ENCODE data around the gene LGALS1. TPM values are rescaled to one million over a fixed set of nuclear protein-coding genes. Genes with fewer than 3 reads are reported as not detected.

Gene LGALS1
- total and polyA plus RNA-seq, 4 donors, result 347 to 1,622 (median 947) TPM

- H3K36me3 ChIP-seq (ENCODE audit: control insufficient read depth in 4 of 4, insufficient read depth in 4 of 4, low read length in 4 of 4), result no peaks in the 10 kb centered on the region
- peaks cover 5 to 34% (median 15%) of the 10 kb centered on the region in 5 donors for H3K4me1 ChIP-seq (ENCODE audit: control insufficient read depth in 5 of 5, insufficient read depth in 5 of 5, low read length in 5 of 5)
- ATAC-seq (ENCODE audit: insufficient read depth, low FRiP score) (no peak), DNase-seq (no peak)
- no peak overlapping the region for H3K4me3 ChIP-seq
- 82 to 85% methylated on average over 14 of the region's 14 CpGs for WGBS, 2 donors
- H3K27me3 ChIP-seq (ENCODE audit: control insufficient read depth in 3 of 3, insufficient read depth in 3 of 3, low read length in 2 of 3), result no peaks in the 10 kb centered on the region
- H3K9me3 ChIP-seq (ENCODE audit: control insufficient read depth in 4 of 4, insufficient read depth in 3 of 4, low read length in 3 of 4), result no peaks in the 10 kb centered on the region
- TF ChIP-seq, protein P1, sequence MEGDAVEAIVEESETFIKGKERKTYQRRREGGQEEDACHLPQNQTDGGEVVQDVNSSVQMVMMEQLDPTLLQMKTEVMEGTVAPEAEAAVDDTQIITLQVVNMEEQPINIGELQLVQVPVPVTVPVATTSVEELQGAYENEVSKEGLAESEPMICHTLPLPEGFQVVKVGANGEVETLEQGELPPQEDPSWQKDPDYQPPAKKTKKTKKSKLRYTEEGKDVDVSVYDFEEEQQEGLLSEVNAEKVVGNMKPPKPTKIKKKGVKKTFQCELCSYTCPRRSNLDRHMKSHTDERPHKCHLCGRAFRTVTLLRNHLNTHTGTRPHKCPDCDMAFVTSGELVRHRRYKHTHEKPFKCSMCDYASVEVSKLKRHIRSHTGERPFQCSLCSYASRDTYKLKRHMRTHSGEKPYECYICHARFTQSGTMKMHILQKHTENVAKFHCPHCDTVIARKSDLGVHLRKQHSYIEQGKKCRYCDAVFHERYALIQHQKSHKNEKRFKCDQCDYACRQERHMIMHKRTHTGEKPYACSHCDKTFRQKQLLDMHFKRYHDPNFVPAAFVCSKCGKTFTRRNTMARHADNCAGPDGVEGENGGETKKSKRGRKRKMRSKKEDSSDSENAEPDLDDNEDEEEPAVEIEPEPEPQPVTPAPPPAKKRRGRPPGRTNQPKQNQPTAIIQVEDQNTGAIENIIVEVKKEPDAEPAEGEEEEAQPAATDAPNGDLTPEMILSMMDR (IDR thresholded peaks at IDR 0.05; ENCODE audit: control extremely low read depth, extremely low read depth), result no peak
- H3K9ac ChIP-seq (ENCODE audit: insufficient read depth in 1 of 2, low read length in 2 of 2), result peak overlapping the region in 1 of 2 donors; percentile 40
- H3K27ac ChIP-seq (ENCODE audit: low read depth in 1 of 2, low read length in 1 of 2), result no peak overlapping the region
Measured at GRCh38 chr22:37659897-37660708, 15.3 kb upstream of the LGALS1 start.

DNA sequence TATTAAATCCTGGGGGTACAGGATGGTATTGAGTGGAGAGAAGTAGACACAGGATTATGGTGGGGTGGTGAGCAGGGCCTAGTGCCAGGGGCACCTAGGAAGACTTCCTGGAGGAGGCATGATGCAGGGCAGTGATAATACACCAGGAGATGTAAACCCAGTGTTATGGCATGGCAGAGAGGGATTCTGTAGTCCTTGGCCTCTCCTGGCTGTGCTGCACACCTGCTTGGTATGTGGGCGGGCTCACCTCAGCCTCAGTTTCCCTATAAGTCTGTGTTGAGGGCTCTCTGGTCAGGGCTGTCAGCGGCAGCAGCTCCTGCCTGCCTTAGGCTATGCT lies 14.8 kb upstream of the LGALS1 start:
- Histone ChIP-seq H3K9me3 (ENCODE audit: control insufficient read depth in 4 of 4, insufficient read depth in 3 of 4, low read length in 3 of 4) (no peaks in the 10 kb centered on the region), H3K27me3 (ENCODE audit: control insufficient read depth in 3 of 3, insufficient read depth in 3 of 3, low read length in 2 of 3) (no peaks in the 10 kb centered on the region), H3K36me3 (ENCODE audit: control insufficient read depth in 4 of 4, insufficient read depth in 4 of 4, low read length in 4 of 4) (peaks cover 0 to 4% (median 0%) of the 10 kb centered on the region in 4 donors), H3K27ac (ENCODE audit: low read depth in 1 of 2, low read length in 1 of 2) (peak overlapping the region in 1 of 2 donors; percentile 68), H3K4me1 (ENCODE audit: control insufficient read depth in 5 of 5, insufficient read depth in 5 of 5, low read length in 5 of 5) (peaks cover 5 to 34% (median 15%) of the 10 kb centered on the region in 5 donors), H3K4me3 (no peak overlapping the region), H3K9ac (ENCODE audit: insufficient read depth in 1 of 2, low read length in 2 of 2) (peak overlapping the region in 1 of 2 donors; percentile 7)
- DNase-seq (no peak), ATAC-seq (ENCODE audit: insufficient read depth, low FRiP score) (no peak)
- TF ChIP-seq, protein P1 (IDR thresholded peaks at IDR 0.05; ENCODE audit: control extremely low read depth, extremely low read depth), result no peak
- 84 to 93% methylated on average over 2 of the region's 2 CpGs for WGBS, 2 donors

GRCh38 chr22:37661160-37661924 lies 14.1 kb upstream of the LGALS1 start:
- peaks cover 0 to 11% (median 3%) of the 10 kb centered on the region in 4 donors for H3K36me3 ChIP-seq (ENCODE audit: control insufficient read depth in 4 of 4, insufficient read depth in 4 of 4, low read length in 4 of 4)
- H3K27me3 ChIP-seq (ENCODE audit: control insufficient read depth in 3 of 3, insufficient read depth in 3 of 3, low read length in 2 of 3), result no peaks in the 10 kb centered on the region
- TF ChIP-seq, protein P1 (IDR thresholded peaks at IDR 0.05; ENCODE audit: control extremely low read depth, extremely low read depth), result peak; percentile 24
- H3K27ac ChIP-seq (ENCODE audit: low read depth in 1 of 2, low read length in 1 of 2), result peak overlapping the region; percentile 28 to 68
- no peak overlapping the region for H3K4me3 ChIP-seq
- H3K9ac ChIP-seq (ENCODE audit: insufficient read depth in 1 of 2, low read length in 2 of 2), result peak overlapping the region in 1 of 2 donors; percentile 74
- H3K9me3 ChIP-seq (ENCODE audit: control insufficient read depth in 4 of 4, insufficient read depth in 3 of 4, low read length in 3 of 4), result no peaks in the 10 kb centered on the region
- WGBS, 2 donors, result 61 to 68% methylated on average over 12 of the region's 12 CpGs
- DNase-seq (peak; percentile 71 to 81 (median 75)), ATAC-seq (ENCODE audit: insufficient read depth, low FRiP score) (no peak)
- H3K4me1 ChIP-seq (ENCODE audit: control insufficient read depth in 5 of 5, insufficient read depth in 5 of 5, low read length in 5 of 5), result peaks cover 5 to 34% (median 15%) of the 10 kb centered on the region in 5 donors

Measured in lung (tissue), 12 donors.